ENCODE data around the gene PLCB4.

The PLCB4 gene

DNA sequence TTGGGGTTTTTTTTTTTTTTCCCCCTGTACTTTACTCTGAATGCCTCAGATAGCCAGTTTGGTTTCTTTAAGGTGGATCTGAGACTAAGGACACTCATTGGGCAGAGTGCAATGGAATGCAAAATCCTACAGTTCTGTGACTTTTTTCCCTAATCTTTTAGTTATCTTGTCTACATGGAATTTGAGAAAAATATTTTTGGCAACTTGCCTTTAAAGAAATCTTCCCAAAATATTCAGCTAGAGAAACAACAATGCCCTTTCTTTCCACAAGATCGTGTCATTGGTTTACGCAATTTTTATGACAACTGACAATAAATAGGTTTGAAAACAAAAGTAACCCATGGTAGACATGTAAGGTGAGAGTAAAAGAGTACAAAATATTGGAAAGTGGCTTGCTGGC is 273.8 kb downstream of the PLCB4 start:
- ATAC-seq (no peak), DNase-seq (no peak)
- no peaks in the 10 kb centered on the region for H3K27me3 Mint-ChIP-seq
- H3K4me1 Mint-ChIP-seq = no peaks in the 10 kb centered on the region
- H3K9me3 Mint-ChIP-seq = no peaks in the 10 kb centered on the region
- no peak overlapping the region for H3K4me3 Mint-ChIP-seq
- no peak overlapping the region for H3K27ac Mint-ChIP-seq
- no peaks in the 10 kb centered on the region for H3K36me3 Mint-ChIP-seq (ENCODE audit: low read depth)

DNA sequence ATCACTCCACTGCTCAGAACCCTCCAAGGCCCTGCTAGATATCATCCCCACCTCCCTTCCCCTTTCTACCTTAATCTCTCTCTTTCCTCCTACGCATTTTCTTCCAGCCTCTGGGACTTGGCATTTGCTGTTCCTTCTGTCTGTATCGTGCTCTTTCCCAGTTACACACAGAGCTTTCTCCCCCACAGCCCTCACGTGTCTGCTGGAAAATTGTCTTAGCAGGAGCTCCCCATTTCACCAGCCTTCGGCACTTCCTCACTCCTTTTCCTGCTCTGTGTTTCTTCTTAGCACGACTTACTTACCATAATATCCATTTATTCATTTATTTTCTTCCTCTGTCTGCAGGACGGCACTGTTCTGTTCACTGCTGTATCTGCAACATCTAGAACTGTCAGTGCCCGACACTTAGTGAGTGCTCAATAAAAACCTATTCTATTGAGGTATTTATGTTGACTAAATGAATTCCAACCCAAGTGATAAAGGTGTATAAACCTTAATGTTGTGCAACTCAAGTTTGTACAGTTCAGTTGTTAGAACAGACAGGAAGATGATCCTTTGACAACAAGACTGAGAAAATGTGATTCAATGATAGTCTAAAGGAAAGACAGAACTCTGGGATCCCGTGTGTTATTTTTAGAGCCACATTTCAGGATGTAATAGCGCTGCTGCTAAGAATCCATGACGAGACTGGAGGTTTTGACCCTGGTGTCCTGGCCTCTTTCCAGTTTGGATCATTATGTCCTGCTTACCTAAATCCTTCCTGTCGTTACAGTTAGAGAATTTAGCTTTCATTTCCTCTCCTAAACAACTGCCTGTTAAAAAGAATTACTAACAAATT is 275.4 kb downstream of the PLCB4 start:
- Mint-ChIP-seq H3K4me1 (no peaks in the 10 kb centered on the region), H3K9me3 (no peaks in the 10 kb centered on the region)
- DNase-seq = no peak

DNA sequence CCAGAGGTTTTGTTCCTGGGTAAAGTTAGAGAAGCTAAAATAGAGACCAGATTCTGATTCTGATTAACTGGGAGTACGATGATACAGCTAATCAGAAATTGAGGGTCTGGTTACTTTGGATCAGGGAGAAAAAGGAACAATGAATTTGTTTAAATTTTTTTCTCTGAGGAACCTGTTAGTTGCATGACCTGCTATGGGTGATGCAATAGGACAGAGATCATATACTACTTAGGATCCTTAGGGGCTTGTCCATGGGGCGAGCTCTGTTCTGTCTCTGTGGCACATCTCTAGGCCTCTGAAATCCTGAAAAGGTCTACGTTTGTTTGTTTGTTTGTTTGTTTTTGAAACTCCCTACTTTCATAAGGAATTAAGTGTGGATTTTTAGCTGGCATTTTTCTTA is 279.4 kb downstream of the PLCB4 start:
- Mint-ChIP-seq H3K9me3 (no peaks in the 10 kb centered on the region), H3K4me1 (no peaks in the 10 kb centered on the region), H3K27ac (no peak overlapping the region), H3K4me3 (no peak overlapping the region), H3K27me3 (no peaks in the 10 kb centered on the region), H3K36me3 (ENCODE audit: low read depth) (no peaks in the 10 kb centered on the region)
- no peak for DNase-seq
- no peak for ATAC-seq

More for the DNA sequence above, 275.4 kb downstream of the PLCB4 start:
- no peaks in the 10 kb centered on the region for H3K27me3 Mint-ChIP-seq
- H3K4me3 Mint-ChIP-seq = no peak overlapping the region
- H3K36me3 Mint-ChIP-seq (ENCODE audit: low read depth) = no peaks in the 10 kb centered on the region
- H3K27ac Mint-ChIP-seq = no peak overlapping the region
- ATAC-seq = no peak

DNA sequence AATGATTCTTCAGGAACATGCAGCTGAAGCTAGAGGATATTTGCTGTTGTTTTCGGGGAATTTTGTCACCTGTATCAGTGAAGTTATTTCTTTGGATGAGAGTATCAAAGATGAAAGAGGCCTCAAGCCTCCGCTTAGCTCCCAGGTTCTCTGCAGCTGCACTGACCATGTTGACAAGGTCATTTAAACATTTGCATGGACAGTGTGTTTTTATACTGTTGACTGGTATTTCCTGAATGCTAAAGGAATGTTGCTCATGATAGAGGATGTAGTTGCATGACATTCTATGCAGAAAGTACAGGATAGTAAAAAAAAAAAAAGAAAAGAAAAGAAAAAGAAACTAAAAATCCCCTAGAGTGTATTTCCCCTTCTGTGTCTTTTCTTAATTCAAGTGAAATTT is 279.9 kb downstream of the PLCB4 start:
- DNase-seq = no peak
- H3K27ac Mint-ChIP-seq = no peak overlapping the region
- H3K9me3 Mint-ChIP-seq = no peaks in the 10 kb centered on the region
- H3K4me1 Mint-ChIP-seq = no peaks in the 10 kb centered on the region
- H3K27me3 Mint-ChIP-seq = no peaks in the 10 kb centered on the region
- no peaks in the 10 kb centered on the region for H3K36me3 Mint-ChIP-seq (ENCODE audit: low read depth)
- ATAC-seq = no peak
- H3K4me3 Mint-ChIP-seq = no peak overlapping the region

DNA sequence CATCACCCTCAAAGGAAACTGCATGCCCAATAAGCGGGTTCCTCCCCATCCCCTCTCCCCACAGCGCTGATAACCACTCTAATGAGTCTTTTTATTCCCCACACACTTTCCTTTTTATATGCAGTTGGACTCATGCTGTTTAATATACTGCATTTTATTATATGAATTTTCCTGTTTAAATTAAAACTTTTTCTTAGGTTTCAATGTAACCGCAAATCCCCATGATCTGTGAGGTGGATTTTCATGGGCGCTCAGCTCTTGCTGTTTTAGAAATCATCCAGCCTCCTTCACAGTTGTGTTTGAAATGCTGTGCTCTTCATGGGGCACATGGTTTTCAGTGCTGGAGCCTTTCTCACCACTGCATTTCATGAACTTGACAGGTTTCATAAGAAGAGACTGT is 280.4 kb downstream of the PLCB4 start:
- no peak for ATAC-seq
- Mint-ChIP-seq H3K4me1 (no peaks in the 10 kb centered on the region), H3K4me3 (no peak overlapping the region), H3K36me3 (ENCODE audit: low read depth) (no peaks in the 10 kb centered on the region), H3K27me3 (no peaks in the 10 kb centered on the region), H3K27ac (no peak overlapping the region), H3K9me3 (no peaks in the 10 kb centered on the region)
- DNase-seq = no peak

DNA sequence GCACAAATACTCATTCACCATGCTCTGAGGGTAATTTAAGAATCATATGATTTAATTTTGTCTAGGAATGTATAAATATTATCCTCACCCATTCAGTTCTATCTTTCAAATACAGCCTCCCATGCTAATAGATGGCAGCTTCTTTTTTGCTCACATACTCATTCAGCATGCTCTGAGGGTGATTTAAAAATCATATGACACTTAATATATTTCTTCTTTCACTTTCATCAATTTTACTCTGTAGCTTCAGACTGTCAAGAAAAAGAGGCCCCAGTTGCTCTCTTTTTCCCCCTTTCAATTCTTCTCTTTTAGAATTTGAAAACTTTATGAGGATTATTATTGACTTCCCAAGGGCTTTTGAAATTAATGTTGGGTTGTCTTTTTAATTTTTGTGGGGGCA is 283.9 kb downstream of the PLCB4 start:
- no peaks in the 10 kb centered on the region for H3K36me3 Mint-ChIP-seq (ENCODE audit: low read depth)
- DNase-seq (no peak), ATAC-seq (no peak)
- H3K27me3 Mint-ChIP-seq = no peaks in the 10 kb centered on the region
- no peak overlapping the region for H3K4me3 Mint-ChIP-seq
- H3K9me3 Mint-ChIP-seq = no peaks in the 10 kb centered on the region
- H3K4me1 Mint-ChIP-seq = no peaks in the 10 kb centered on the region
- H3K27ac Mint-ChIP-seq = no peak overlapping the region

DNA sequence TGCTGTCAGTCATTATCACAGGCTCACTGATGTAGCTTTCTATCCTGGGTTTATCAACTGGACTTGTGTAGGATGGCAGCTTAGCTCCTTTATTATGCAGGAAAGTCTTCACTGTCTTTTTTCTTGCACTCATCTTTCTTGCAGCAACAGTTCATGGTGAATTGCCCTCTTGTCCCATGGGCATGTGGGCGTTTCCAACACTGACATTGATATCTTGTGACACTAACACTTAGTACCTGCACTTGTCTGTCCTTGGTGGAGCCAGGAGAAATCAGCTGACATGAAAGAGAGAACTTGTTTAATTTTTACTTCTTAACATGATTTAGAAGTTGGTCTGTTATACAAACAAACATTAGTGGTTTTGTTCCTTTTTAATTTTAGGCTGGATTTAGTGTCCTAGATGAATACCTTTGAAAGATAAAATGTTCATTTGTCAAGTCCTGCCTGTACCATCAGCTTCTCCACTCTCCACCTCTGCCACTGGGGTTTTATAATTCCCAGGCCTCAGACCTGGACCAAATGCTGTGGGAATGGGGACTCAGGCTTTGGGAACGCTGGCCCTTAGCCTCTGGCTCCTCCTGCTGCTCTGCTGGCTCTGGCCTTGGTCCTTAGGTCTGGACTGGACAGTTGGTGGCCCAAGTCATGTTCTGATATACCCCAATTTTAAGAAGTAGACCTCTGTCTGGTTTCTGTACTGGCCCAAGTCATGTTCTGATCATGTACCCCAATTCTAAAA is 284.5 kb downstream of the PLCB4 start:
- H3K36me3 Mint-ChIP-seq (ENCODE audit: low read depth) = no peaks in the 10 kb centered on the region
- H3K4me1 Mint-ChIP-seq = no peaks in the 10 kb centered on the region
- no peaks in the 10 kb centered on the region for H3K27me3 Mint-ChIP-seq
- H3K4me3 Mint-ChIP-seq = no peak overlapping the region
- no peak for DNase-seq
- no peak for ATAC-seq
- H3K9me3 Mint-ChIP-seq = no peaks in the 10 kb centered on the region
- H3K27ac Mint-ChIP-seq = no peak overlapping the region

DNA sequence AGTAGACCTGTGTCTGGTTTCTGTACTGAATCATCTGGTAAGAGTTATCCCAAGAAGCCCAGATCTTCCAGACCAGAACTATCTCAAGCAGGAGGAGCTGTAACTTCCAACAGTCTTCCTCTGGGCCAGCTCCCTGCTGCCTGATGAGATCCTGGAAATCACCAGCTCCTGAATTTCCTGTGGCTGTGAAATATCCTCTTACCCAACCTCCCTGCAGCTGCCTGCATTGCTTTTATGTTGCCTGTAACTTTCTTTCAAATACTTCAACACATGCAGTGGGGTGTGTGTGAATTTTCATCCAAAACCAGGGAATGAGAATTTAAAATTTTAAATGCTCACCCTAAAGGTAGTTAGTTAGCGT is 285.0 kb downstream of the PLCB4 start:
- no peaks in the 10 kb centered on the region for H3K36me3 Mint-ChIP-seq (ENCODE audit: low read depth)
- no peak for DNase-seq
- no peak overlapping the region for H3K27ac Mint-ChIP-seq

DNA sequence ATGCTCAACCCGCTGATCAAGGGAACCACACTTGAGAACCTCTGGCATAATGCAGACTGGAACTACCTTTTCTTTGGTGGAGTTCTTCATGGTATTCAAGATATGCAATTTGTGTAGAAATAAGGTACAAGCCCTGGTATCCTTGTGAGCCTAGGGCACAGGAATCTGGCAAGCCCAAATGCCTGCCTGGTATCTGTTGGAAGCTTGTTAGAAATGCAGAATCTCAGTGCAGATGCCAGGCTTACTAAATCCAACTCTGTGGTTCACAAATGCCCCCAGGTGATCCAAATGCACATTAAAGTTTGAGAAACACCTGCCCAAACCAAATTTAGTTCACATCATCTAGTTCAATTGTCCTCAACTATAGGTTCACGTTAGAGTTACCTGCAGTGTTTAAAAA is 285.7 kb downstream of the PLCB4 start:
- Mint-ChIP-seq H3K27ac (no peak overlapping the region), H3K27me3 (no peaks in the 10 kb centered on the region), H3K4me3 (no peak overlapping the region), H3K9me3 (no peaks in the 10 kb centered on the region), H3K36me3 (ENCODE audit: low read depth) (no peaks in the 10 kb centered on the region), H3K4me1 (no peaks in the 10 kb centered on the region)
- DNase-seq (no peak), ATAC-seq (no peak)

More for the DNA sequence above, 285.0 kb downstream of the PLCB4 start:
- H3K27me3 Mint-ChIP-seq = no peaks in the 10 kb centered on the region
- H3K4me3 Mint-ChIP-seq = no peak overlapping the region
- H3K4me1 Mint-ChIP-seq = no peaks in the 10 kb centered on the region
- no peaks in the 10 kb centered on the region for H3K9me3 Mint-ChIP-seq
- no peak for ATAC-seq

DNA sequence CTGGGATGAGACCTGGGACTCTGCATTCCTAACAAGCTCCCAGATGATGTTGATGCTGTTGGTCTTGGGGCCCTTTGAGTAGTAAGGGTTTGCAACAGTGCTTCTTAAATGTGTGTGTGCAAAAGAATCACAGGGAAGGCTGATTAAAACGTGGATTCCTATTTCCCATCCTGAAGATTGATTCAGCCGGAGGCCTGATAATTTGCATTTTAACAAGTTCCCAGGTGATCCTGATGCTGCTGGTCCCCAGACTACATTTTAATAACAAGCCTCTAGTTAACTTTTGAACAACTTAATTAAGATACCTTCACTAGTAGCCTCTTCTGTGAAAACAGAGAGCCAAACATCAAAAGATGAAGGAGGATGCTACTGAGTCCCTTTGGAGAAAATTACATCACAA is 289.1 kb downstream of the PLCB4 start:
- Mint-ChIP-seq H3K9me3 (no peaks in the 10 kb centered on the region), H3K4me3 (no peak overlapping the region), H3K36me3 (ENCODE audit: low read depth) (no peaks in the 10 kb centered on the region), H3K4me1 (no peaks in the 10 kb centered on the region), H3K27me3 (no peaks in the 10 kb centered on the region), H3K27ac (no peak overlapping the region)
- DNase-seq = no peak
- ATAC-seq = no peak

DNA sequence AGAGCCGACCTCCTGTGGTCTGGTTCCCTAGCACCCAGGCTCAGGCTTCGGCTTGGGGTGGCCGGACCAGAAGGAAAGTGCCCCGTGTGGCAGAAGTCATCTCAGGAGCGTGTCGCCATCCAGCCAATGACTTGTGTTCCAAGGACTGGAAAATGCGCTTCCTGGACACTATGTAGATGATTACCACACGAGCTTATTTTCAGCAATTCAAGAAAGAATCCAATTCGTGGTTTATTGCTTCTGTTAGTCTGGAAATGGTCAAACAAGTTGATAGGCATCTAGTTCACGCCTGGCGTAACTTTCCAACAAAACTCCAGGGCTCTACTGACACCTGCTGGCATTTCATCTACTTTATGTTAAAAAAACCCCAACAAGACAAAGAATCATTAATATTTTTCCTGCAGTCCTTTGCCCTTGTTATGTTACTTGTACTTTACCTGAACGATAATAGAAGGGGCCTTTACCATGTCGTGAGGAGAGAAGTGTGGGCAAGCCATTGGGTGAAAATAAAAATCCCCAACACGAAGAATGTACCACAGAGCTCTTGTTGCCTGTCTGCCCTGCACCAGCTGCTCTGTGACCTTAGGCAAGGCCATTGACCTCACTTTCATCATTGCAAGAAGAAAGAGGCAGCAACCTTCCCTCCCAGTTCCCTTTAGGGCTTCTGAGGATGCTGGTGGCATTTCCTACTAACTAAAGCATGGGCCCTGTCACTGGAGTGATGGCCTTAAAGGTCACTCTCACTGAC is 290.8 kb downstream of the PLCB4 start:
- H3K4me1 Mint-ChIP-seq = no peaks in the 10 kb centered on the region
- H3K9me3 Mint-ChIP-seq = no peaks in the 10 kb centered on the region
- no peak overlapping the region for H3K27ac Mint-ChIP-seq
- no peaks in the 10 kb centered on the region for H3K27me3 Mint-ChIP-seq
- no peak overlapping the region for H3K4me3 Mint-ChIP-seq
- no peak for DNase-seq
- ATAC-seq = no peak
- no peaks in the 10 kb centered on the region for H3K36me3 Mint-ChIP-seq (ENCODE audit: low read depth)

DNA sequence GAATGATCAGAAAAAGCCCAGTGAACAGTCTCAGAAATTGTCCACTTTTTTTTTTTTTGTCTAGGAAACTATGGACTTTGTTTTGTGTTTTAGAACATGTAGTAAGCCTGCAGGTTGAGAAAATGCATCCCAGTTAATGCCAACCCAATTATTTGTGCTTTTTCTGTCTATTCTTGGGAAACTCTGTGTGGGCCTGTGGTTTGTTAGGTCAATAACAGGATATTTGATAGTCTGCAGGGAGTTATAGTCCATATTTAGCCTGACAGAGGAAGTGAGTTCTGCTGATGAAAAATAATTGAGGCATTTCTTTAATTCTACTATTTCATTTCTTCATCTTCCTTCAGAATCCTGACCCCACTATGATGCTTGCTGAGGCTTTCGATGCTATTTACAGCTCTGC is 291.5 kb downstream of the PLCB4 start:
- no peaks in the 10 kb centered on the region for H3K9me3 Mint-ChIP-seq
- no peaks in the 10 kb centered on the region for H3K27me3 Mint-ChIP-seq
- H3K4me3 Mint-ChIP-seq = no peak overlapping the region
- H3K27ac Mint-ChIP-seq = no peak overlapping the region
- DNase-seq (no peak), ATAC-seq (no peak)
- H3K36me3 Mint-ChIP-seq (ENCODE audit: low read depth) = no peaks in the 10 kb centered on the region
- H3K4me1 Mint-ChIP-seq = no peaks in the 10 kb centered on the region

DNA sequence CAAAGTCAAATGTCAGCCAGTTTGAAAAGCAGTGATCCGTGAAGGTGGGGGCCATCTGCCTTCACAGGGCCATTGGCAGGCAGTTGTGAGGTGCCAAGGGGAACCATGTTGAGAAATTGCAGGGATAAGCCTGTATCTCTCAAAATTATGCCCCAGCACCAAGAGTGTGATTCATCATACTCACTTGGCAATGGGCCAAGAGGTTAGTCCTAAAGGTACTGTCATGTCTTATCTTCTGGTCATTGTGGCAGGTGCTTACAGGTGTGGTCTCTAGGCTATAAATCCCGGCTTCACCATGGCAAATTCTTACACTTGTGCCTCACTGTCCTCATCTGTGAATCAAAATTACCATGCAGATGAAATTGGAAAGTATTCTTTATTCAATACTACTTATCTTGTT is 294.8 kb downstream of the PLCB4 start:
- no peak for DNase-seq
- no peaks in the 10 kb centered on the region for H3K4me1 Mint-ChIP-seq
- H3K36me3 Mint-ChIP-seq (ENCODE audit: low read depth) = no peaks in the 10 kb centered on the region
- no peaks in the 10 kb centered on the region for H3K27me3 Mint-ChIP-seq
- no peak for ATAC-seq
- H3K4me3 Mint-ChIP-seq = no peak overlapping the region
- no peak overlapping the region for H3K27ac Mint-ChIP-seq
- H3K9me3 Mint-ChIP-seq = no peaks in the 10 kb centered on the region

DNA sequence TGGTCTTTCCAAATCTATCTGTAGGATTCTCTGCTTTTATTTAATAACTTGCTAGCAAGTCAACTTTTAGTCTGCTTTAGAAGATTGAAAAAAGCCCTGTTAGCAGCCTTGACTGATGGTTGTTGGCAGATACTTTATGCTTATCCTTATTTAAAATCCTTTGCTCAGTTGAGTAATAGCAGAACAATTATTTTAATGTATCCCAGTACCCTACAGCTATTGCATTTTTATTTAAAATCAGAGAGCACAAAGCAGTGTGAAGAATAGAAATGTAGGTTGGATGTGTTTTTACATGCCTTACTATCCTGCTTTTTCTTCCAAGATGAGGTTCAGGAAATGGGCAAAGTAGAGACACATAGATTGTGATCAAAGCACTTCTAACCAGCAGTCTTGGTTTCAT is 298.4 kb downstream of the PLCB4 start:
- H3K4me1 Mint-ChIP-seq = no peaks in the 10 kb centered on the region

DNA sequence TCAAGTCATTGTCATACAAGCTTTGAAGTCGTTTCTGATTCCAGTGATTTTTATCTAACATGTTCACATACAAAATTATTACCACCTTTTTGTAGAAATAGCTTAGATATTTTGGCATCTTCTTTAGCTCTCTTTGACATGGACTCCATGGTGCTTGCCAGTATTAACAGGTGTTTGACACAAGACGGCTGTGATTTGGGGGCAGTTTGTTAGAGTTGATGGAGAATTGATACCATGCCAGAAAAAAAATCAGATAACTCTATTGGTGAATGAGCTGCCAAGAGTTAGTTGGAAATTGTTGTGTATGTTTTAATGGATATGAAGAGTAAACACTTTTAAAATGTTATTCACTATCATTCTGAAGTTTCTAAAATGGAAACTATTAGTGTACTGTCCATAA is 298.9 kb downstream of the PLCB4 start:
- Mint-ChIP-seq H3K9me3 (no peaks in the 10 kb centered on the region), H3K4me3 (no peak overlapping the region), H3K27ac (no peak overlapping the region), H3K4me1 (no peaks in the 10 kb centered on the region), H3K36me3 (ENCODE audit: low read depth) (no peaks in the 10 kb centered on the region), H3K27me3 (no peaks in the 10 kb centered on the region)
- DNase-seq (no peak), ATAC-seq (no peak)

More for the DNA sequence above, 298.4 kb downstream of the PLCB4 start:
- no peak for ATAC-seq
- H3K36me3 Mint-ChIP-seq (ENCODE audit: low read depth) = no peaks in the 10 kb centered on the region
- H3K27ac Mint-ChIP-seq = no peak overlapping the region
- DNase-seq = no peak
- H3K27me3 Mint-ChIP-seq = no peaks in the 10 kb centered on the region
- H3K9me3 Mint-ChIP-seq = no peaks in the 10 kb centered on the region
- H3K4me3 Mint-ChIP-seq = no peak overlapping the region

Measured in activated naive CD8-positive, alpha-beta T cell treated with anti-CD3 and anti-CD28 coated beads, Interleukin-2, amount 50 U/mL, for 24 hours (primary cell).